ENCODE measurements around the gene SPHKAP. TPM values are rescaled to one million over a fixed set of nuclear protein-coding genes. Genes with fewer than 3 reads are reported as not detected.

SPHKAP gene, protein sequence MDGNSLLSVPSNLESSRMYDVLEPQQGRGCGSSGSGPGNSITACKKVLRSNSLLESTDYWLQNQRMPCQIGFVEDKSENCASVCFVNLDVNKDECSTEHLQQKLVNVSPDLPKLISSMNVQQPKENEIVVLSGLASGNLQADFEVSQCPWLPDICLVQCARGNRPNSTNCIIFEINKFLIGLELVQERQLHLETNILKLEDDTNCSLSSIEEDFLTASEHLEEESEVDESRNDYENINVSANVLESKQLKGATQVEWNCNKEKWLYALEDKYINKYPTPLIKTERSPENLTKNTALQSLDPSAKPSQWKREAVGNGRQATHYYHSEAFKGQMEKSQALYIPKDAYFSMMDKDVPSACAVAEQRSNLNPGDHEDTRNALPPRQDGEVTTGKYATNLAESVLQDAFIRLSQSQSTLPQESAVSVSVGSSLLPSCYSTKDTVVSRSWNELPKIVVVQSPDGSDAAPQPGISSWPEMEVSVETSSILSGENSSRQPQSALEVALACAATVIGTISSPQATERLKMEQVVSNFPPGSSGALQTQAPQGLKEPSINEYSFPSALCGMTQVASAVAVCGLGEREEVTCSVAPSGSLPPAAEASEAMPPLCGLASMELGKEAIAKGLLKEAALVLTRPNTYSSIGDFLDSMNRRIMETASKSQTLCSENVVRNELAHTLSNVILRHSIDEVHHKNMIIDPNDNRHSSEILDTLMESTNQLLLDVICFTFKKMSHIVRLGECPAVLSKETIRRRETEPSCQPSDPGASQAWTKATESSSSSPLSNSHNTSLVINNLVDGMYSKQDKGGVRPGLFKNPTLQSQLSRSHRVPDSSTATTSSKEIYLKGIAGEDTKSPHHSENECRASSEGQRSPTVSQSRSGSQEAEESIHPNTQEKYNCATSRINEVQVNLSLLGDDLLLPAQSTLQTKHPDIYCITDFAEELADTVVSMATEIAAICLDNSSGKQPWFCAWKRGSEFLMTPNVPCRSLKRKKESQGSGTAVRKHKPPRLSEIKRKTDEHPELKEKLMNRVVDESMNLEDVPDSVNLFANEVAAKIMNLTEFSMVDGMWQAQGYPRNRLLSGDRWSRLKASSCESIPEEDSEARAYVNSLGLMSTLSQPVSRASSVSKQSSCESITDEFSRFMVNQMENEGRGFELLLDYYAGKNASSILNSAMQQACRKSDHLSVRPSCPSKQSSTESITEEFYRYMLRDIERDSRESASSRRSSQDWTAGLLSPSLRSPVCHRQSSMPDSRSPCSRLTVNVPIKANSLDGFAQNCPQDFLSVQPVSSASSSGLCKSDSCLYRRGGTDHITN (N-terminal part only)
- total RNA-seq: not detected in 2 replicates

GRCh38 chr2:228181098-228182019 lies at the start of gene SPHKAP:
TSS of gene SPHKAP (minus strand) at chr2:228181687. CDS start at chr2:228181598, 89 bp downstream.

